CD14-positive monocyte (primary cell): ENCODE measurements around the gene CDH23. TPM values are rescaled to one million over a fixed set of nuclear protein-coding genes. Genes with fewer than 3 reads are reported as not detected.

Source experiments
- DNase-seq, 3 donors: peaks; one replicate each; pipeline ENCODE4 v3.0.0-alpha.2; 2011 to 2022
- H2AFZ ChIP-seq: 2 replicates; pipeline ENCODE4 v1.6.0; 2012; ENCODE audit warnings: mild to moderate bottlenecking, low read depth, low read length, inconsistent platforms; ENCODE audit not compliant: insufficient read depth, poor library complexity, severe bottlenecking
- H3K27ac ChIP-seq, 2 donors: 1 replicate in 1 of 2; 2 replicates in 1 of 2; pipeline ENCODE4 v1.5.1; 2012 to 2013; ENCODE audit warnings: low read length in 2 of 2, control low read depth in 1 of 2, inconsistent platforms in 1 of 2, low read depth in 1 of 2, mild to moderate bottlenecking in 1 of 2
- H3K27me3 ChIP-seq, 2 donors: one replicate each; pipeline versions ENCODE4 v1.6.0 to v1.6.1; 2011 to 2013; ENCODE audit warnings: low read length in 2 of 2; ENCODE audit not compliant: control insufficient read depth in 2 of 2, insufficient read depth in 2 of 2
- H3K36me3 ChIP-seq, 2 donors: replicated peaks in 1 of 2; 1 replicate in 1 of 2; 2 replicates in 1 of 2; pipeline versions ENCODE4 v1.5.1 to v1.6.1; 2012 to 2013; ENCODE audit warnings: low read length in 2 of 2, control low read depth in 1 of 2, inconsistent platforms in 1 of 2, mild to moderate bottlenecking in 1 of 2; ENCODE audit not compliant: insufficient read depth in 2 of 2, control insufficient read depth in 1 of 2
- H3K4me1 ChIP-seq, 2 donors: 1 replicate in 1 of 2; 2 replicates in 1 of 2; pipeline versions ENCODE4 v1.5.1 to v1.6.1; 2012 to 2013; ENCODE audit warnings: low read length in 2 of 2, control low read depth in 1 of 2, inconsistent platforms in 1 of 2, mild to moderate bottlenecking in 1 of 2, moderate library complexity in 1 of 2; ENCODE audit not compliant: insufficient read depth in 2 of 2, control insufficient read depth in 1 of 2
- H3K4me2 ChIP-seq: replicated peaks from 2 replicates; pipeline ENCODE3; 2012; ENCODE audit warnings: low read length, moderate library complexity, mild to moderate bottlenecking; ENCODE audit not compliant: poor library complexity, severe bottlenecking; ENCODE audit errors: extremely low read depth
- H3K4me3 ChIP-seq, 3 experiments: fragments of 200-600 bp in 1 of 3; sonication (generic) in 1 of 3; replicated peaks in 1 of 3; 1 replicate in 2 of 3; 2 replicates in 1 of 3; pipeline ENCODE4 v1.5.1; 2011 to 2013; ENCODE audit warnings: low read length in 3 of 3, mild to moderate bottlenecking in 3 of 3, control low read depth in 2 of 3, low read depth in 2 of 3, inconsistent platforms in 1 of 3, moderate library complexity in 1 of 3
- H3K79me2 ChIP-seq: 2 replicates; pipeline ENCODE4 v1.6.0; 2012; ENCODE audit warnings: mild to moderate bottlenecking, control low read depth, inconsistent platforms, low read length, moderate library complexity; ENCODE audit not compliant: insufficient read depth
- H3K9ac ChIP-seq: 2 replicates; pipeline ENCODE4 v1.6.0; 2017; ENCODE audit warnings: low read length, mild to moderate bottlenecking; ENCODE audit not compliant: insufficient read depth, poor library complexity, severe bottlenecking
- H3K9me3 ChIP-seq, 2 donors: replicated peaks in 1 of 2; 1 replicate in 1 of 2; 2 replicates in 1 of 2; pipeline versions ENCODE4 v1.5.1 to v1.6.1; 2012 to 2013; ENCODE audit warnings: low read length in 2 of 2, control low read depth in 1 of 2; ENCODE audit not compliant: control insufficient read depth in 1 of 2, insufficient read depth in 1 of 2
- H4K20me1 ChIP-seq: 2 replicates; pipeline ENCODE4 v1.6.0; 2012; ENCODE audit warnings: mild to moderate bottlenecking, low read length, control low read depth, moderate library complexity; ENCODE audit not compliant: insufficient read depth
- H3K27ac Mint-ChIP-seq, 7 donors: one replicate each; pipeline ENCODE4 v1.8.0; 2020; ENCODE audit warnings: mild to moderate bottlenecking in 7 of 7, mixed read lengths in 7 of 7, moderate library complexity in 6 of 7, inconsistent platforms in 2 of 7
- H3K27me3 Mint-ChIP-seq, 3 donors: one replicate each; pipeline ENCODE4 v1.8.0; 2021 to 2022; ENCODE audit warnings: low read depth in 3 of 3, mild to moderate bottlenecking in 3 of 3, mixed read lengths in 3 of 3, moderate library complexity in 3 of 3, inconsistent platforms in 1 of 3
- H3K36me3 Mint-ChIP-seq, 2 donors: one replicate each; pipeline ENCODE4 v1.8.0; 2020; ENCODE audit warnings: mixed read lengths in 2 of 2, inconsistent platforms in 1 of 2, mild to moderate bottlenecking in 1 of 2
- H3K4me1 Mint-ChIP-seq: one replicate; pipeline ENCODE4 v1.8.0; 2020; ENCODE audit warnings: mild to moderate bottlenecking, mixed read lengths
- H3K4me3 Mint-ChIP-seq, 2 donors: one replicate each; pipeline ENCODE4 v1.8.0; 2020; ENCODE audit warnings: mild to moderate bottlenecking in 2 of 2, mixed read lengths in 2 of 2, moderate library complexity in 1 of 2
- H3K9me3 Mint-ChIP-seq, 7 donors: one replicate each; pipeline ENCODE4 v1.8.0; 2020 to 2022; ENCODE audit warnings: mixed read lengths in 7 of 7, mild to moderate bottlenecking in 6 of 7, moderate library complexity in 6 of 7, inconsistent platforms in 2 of 7
- WGBS: methylation state at CpG from one replicate; pipeline ENCODE4 v1.1.5; 2013; ENCODE audit warnings: missing lambda C conversion rate; ENCODE audit not compliant: insufficient coverage; 5-methylcytosine and 5-hydroxymethylcytosine counted together
- intact Hi-C, 2 donors: fragments of 100-400 bp; cut with micrococcal nuclease; formaldehyde crosslinking; loops; one replicate each; pipeline versions ENCODE4 v1.15.0 to v1.15.1; 2023
- polyA plus RNA-seq, 3 donors: library from polyadenylated mRNA; depleted of rRNA in 1 of 3; unstranded in 2 of 3; stranded (reverse) in 1 of 3; fragments of 300-500 nt in 2 of 3; fragments of >200 nt in 1 of 3; fragmentation: Illumina TruSeq in 2 of 3; gene quantifications; 1 replicate in 2 of 3; 2 replicates in 1 of 3; pipeline ENCODE4 v1.2.3, GENCODE V29; 2012 to 2021
- TF ChIP-seq, protein P1 (sequence below): fragments of 200-600 bp; IDR thresholded peaks from one replicate; pipeline ENCODE4 v1.8.0; 2022; ENCODE audit warnings: antibody characterized with exemption, mild to moderate bottlenecking

CDH23 gene
- polyA plus RNA-seq, 3 donors = 8.2 to 36.2 (median 10.5) TPM

DNA sequence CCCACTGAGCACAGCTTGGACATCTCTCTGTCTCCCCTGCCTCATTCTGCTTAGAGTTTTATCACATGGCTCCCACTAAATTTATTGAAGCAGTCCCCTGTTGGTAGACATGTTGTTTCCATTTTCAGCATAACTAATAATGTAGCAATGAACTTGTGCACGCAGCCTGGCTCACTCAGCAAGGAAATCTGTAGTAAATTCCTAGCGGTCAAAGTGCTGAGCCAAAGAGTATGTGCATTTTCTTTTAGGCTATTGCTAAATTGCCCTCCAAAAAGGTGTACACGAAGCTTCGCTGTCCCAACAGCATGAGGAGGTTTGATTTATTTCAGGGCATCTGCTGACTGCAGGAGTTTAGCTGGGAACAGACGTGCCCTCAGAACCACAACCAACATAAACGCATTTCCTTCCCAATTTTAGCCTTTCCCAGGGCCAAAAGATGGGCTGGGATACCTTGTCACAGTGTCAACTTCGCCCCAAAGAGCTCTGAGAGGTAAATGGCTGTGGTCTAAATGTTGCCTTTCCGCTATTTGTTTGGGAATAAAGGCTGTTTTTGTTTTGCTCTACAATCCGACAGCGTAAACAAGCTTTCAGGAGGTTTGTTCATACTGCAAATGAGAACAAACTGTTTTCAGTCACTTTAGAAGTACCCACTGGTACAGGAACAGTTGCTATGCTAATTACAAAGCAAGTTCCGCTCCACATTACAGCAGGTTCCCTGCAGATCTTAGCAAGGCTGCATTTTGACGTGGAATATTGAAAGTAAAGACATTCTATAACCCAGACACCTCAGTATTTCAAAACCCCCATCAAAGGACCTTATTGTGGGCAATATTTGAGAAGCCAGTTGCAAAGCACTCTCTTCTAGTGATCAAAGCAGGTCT is 359.8 kb downstream of the CDH23 start:
- Histone ChIP-seq H3K4me2 (peak overlapping the region; percentile 69), H4K20me1 (peaks cover 92% of the 10 kb centered on the region), H3K27me3 (no peaks in the 10 kb centered on the region), H3K4me1 (peaks cover 94 to 96% of the 10 kb centered on the region in 2 donors), H3K36me3 (peaks cover 77 to 88% of the 10 kb centered on the region in 2 donors), H3K79me2 (peaks cover 91% of the 10 kb centered on the region), H3K27ac (peak overlapping the region; percentile 70 to 83), H3K4me3 (peak overlapping the region in 1 of 3 experiments; percentile 64), H3K9ac (no peak overlapping the region), H3K9me3 (no peaks in the 10 kb centered on the region), H2AFZ (no peak overlapping the region)
- 0% methylated on average over 3 of the region's 12 CpGs for WGBS
- H3K4me1 Mint-ChIP-seq = peaks cover 94% of the 10 kb centered on the region
- H3K27me3 Mint-ChIP-seq = no peaks in the 10 kb centered on the region
- peak overlapping the region; percentile 56 to 76 for H3K4me3 Mint-ChIP-seq
- TF ChIP-seq, protein P1, sequence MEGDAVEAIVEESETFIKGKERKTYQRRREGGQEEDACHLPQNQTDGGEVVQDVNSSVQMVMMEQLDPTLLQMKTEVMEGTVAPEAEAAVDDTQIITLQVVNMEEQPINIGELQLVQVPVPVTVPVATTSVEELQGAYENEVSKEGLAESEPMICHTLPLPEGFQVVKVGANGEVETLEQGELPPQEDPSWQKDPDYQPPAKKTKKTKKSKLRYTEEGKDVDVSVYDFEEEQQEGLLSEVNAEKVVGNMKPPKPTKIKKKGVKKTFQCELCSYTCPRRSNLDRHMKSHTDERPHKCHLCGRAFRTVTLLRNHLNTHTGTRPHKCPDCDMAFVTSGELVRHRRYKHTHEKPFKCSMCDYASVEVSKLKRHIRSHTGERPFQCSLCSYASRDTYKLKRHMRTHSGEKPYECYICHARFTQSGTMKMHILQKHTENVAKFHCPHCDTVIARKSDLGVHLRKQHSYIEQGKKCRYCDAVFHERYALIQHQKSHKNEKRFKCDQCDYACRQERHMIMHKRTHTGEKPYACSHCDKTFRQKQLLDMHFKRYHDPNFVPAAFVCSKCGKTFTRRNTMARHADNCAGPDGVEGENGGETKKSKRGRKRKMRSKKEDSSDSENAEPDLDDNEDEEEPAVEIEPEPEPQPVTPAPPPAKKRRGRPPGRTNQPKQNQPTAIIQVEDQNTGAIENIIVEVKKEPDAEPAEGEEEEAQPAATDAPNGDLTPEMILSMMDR = no peak
- H3K36me3 Mint-ChIP-seq = peaks cover 80 to 90% of the 10 kb centered on the region in 2 donors
- intact Hi-C loops = no loop called here
- peaks cover 0 to 2% (median 0%) of the 10 kb centered on the region in 7 donors for H3K9me3 Mint-ChIP-seq
- peak in 1 of 3 donors; percentile 48 for DNase-seq
- peak overlapping the region; percentile 76 to 95 (median 88) for H3K27ac Mint-ChIP-seq

DNA sequence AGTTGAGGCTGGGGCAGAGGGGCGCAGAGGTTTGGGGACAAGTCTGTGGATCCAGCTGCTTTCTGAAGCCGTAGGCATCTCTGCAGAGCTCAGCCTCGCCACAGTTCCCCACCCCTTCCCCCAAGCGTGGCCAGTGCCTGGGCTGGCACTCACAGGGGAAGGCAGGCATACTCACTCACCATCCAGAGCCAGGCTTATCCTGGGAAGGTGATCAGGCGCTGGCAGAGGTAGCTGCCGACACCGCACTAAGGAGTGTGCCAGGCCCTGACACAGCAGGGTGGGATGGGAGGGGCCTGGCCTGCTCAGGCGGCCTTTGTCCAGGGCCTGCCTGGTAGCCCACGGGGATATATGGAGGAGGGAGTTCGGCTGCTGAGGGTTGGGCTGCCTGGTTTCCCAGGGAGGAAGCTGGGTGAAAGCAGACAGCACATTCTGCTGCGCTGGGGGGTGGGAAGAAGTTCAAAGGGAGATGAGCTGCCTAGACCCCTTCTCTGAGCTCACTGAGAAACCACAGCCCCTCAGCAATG is 360.7 kb downstream of the CDH23 start:
- Histone ChIP-seq H3K4me3 (peak overlapping the region in 1 of 3 experiments; percentile 64), H3K79me2 (peaks cover 91% of the 10 kb centered on the region), H3K9me3 (no peaks in the 10 kb centered on the region), H3K36me3 (peaks cover 77 to 88% of the 10 kb centered on the region in 2 donors), H2AFZ (no peak overlapping the region), H3K4me1 (peaks cover 94 to 96% of the 10 kb centered on the region in 2 donors), H3K27me3 (no peaks in the 10 kb centered on the region), H4K20me1 (peaks cover 93% of the 10 kb centered on the region), H3K4me2 (peak overlapping the region; percentile 69), H3K27ac (peak overlapping the region; percentile 70 to 83), H3K9ac (no peak overlapping the region)
- peak overlapping the region; percentile 56 to 76 for H3K4me3 Mint-ChIP-seq
- intact Hi-C loops = no loop called here
- H3K36me3 Mint-ChIP-seq = peaks cover 79 to 90% of the 10 kb centered on the region in 2 donors
- peaks cover 94% of the 10 kb centered on the region for H3K4me1 Mint-ChIP-seq
- TF ChIP-seq, protein P1 = no peak
- DNase-seq = no peak
- 11% methylated on average over 8 of the region's 11 CpGs for WGBS
- peak overlapping the region; percentile 76 to 95 (median 87) for H3K27ac Mint-ChIP-seq
- H3K9me3 Mint-ChIP-seq = peaks cover 0 to 2% (median 0%) of the 10 kb centered on the region in 7 donors
- no peaks in the 10 kb centered on the region for H3K27me3 Mint-ChIP-seq
